Measurements from ENCODE around the gene CTTNBP2NL. TPM values are rescaled to one million over a fixed set of nuclear protein-coding genes. Genes with fewer than 3 reads are reported as not detected.

Gene CTTNBP2NL
- total RNA-seq, 6 experiments from 2014 or later: 3.5 to 8.1 (median 4.8) TPM

DNA sequence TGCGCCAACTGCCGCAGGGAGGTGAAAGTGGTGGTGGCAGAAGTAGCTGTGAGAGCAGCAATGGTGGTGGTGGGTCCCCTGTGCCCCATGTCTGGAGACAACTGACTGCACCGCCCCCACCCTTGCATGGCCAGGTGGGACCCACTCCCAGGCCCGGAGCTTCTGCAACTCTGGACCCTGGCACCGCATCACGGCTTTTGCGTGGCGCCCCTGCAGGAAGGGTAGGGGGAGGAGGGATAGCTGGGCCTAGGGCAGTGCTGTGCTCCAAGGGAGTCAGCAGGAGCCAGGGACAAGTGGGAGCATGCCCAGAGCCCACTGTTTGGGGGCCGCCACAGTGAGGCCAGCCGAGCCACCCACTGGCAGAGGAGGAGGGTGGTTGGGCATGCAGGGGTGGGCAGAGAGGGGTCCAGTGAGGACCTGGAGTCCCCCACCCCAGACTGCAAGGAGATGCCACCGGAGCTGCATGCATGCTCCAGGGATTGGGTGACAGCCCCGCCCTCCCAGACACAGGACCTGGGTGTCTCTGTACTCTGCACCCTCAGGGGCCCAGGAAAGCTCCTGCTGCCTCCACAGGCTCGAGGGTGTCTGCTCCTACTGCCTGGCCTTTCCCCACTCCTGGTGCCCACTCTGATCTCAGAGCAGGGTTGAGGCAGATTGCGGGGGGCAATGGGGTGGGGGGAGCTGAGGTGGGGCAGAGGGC is 9.8 kb upstream of the CTTNBP2NL start:
- no peak for TF ChIP-seq POLR2A (IDR thresholded peaks at IDR 0.05)
- TF ChIP-seq, protein P1, sequence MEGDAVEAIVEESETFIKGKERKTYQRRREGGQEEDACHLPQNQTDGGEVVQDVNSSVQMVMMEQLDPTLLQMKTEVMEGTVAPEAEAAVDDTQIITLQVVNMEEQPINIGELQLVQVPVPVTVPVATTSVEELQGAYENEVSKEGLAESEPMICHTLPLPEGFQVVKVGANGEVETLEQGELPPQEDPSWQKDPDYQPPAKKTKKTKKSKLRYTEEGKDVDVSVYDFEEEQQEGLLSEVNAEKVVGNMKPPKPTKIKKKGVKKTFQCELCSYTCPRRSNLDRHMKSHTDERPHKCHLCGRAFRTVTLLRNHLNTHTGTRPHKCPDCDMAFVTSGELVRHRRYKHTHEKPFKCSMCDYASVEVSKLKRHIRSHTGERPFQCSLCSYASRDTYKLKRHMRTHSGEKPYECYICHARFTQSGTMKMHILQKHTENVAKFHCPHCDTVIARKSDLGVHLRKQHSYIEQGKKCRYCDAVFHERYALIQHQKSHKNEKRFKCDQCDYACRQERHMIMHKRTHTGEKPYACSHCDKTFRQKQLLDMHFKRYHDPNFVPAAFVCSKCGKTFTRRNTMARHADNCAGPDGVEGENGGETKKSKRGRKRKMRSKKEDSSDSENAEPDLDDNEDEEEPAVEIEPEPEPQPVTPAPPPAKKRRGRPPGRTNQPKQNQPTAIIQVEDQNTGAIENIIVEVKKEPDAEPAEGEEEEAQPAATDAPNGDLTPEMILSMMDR (IDR thresholded peaks at IDR 0.05): no peak
- 100% methylated on average over 1 of the region's 14 CpGs for WGBS (ENCODE audit: insufficient coverage, low coverage, low lambda C conversion rate, missing lambda C conversion rate)
- no peak for DNase-seq
- Histone ChIP-seq H3K4me1 (no peaks in the 10 kb centered on the region), H3K27me3 (no peaks in the 10 kb centered on the region), H3K27ac (no peak overlapping the region), H3K4me3 (no peak overlapping the region), H3K36me3 (no peaks in the 10 kb centered on the region), H3K9me3 (no peaks in the 10 kb centered on the region)
- ATAC-seq: no peak
- intact Hi-C loops (cut with DNase I): loop anchor here in 1 of 2 donors (10.0 kb wide), 1 partner anchor 309 kb away; no protein-coding TSS in a partner anchor

DNA sequence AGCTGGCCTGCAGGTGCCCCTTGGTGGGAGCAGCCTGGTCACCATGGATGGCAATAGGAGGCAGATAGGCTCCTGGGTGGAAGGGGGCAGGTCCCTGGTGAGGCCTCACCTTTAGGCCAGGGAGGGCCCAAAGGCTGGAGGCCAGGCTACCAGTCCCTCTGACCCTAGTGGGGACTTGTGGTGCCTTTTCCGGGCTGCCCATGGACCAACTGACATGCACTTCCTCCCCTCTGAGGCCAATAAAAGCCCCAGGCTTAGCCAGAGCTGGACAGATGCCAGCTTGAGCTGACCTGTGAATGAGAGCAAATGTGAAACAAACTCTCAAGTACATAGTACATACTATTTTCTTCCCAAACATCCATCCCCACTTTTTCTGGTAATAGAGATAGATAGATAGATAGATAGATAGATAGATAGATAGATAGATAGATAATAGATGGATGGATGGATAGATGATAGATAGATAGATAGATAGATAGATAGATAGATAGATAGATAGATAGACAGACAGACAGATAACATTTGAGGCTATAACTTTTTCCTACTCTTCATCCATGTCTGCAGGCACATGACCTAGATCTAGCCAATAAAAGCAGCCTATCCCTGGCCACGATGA is 9.2 kb upstream of the CTTNBP2NL start:
- intact Hi-C loops (cut with DNase I): loop anchor here in 1 of 2 donors (10.0 kb wide), 1 partner anchor 308 kb away; no protein-coding TSS in a partner anchor
- DNase-seq: no peak

GRCh38 chr1:112387807-112388206 is 8.2 kb upstream of the CTTNBP2NL start:
- H3K36me3 ChIP-seq: no peaks in the 10 kb centered on the region
- DNase-seq (no peak), ATAC-seq (no peak)
- H3K4me3 ChIP-seq: no peak overlapping the region
- H3K9me3 ChIP-seq: no peaks in the 10 kb centered on the region
- no peak for TF ChIP-seq POLR2A (IDR thresholded peaks at IDR 0.05)
- TF ChIP-seq, protein P1 (IDR thresholded peaks at IDR 0.05): no peak
- no peak overlapping the region for H3K27ac ChIP-seq
- 61% methylated on average over 3 of the region's 3 CpGs for WGBS (ENCODE audit: insufficient coverage, low coverage, low lambda C conversion rate, missing lambda C conversion rate)
- no peaks in the 10 kb centered on the region for H3K27me3 ChIP-seq
- H3K4me1 ChIP-seq: no peaks in the 10 kb centered on the region
- intact Hi-C loops (cut with DNase I): loop anchor here in 1 of 2 donors (10.0 kb wide), 1 partner anchor 307 kb away; no protein-coding TSS in a partner anchor

More for the DNA sequence above, 9.2 kb upstream of the CTTNBP2NL start:
- no peaks in the 10 kb centered on the region for H3K9me3 ChIP-seq
- no peak overlapping the region for H3K4me3 ChIP-seq
- ATAC-seq: no peak
- TF ChIP-seq, protein P1 (IDR thresholded peaks at IDR 0.05): no peak
- no peak for TF ChIP-seq POLR2A (IDR thresholded peaks at IDR 0.05)
- H3K36me3 ChIP-seq: no peaks in the 10 kb centered on the region
- H3K27ac ChIP-seq: no peak overlapping the region
- H3K27me3 ChIP-seq: no peaks in the 10 kb centered on the region
- WGBS (ENCODE audit: insufficient coverage, low coverage, low lambda C conversion rate, missing lambda C conversion rate): 58% methylated on average over 1 of the region's 2 CpGs
- H3K4me1 ChIP-seq: no peaks in the 10 kb centered on the region

GRCh38 chr1:112388436-112388835 is 7.6 kb upstream of the CTTNBP2NL start:
- Histone ChIP-seq H3K9me3 (no peaks in the 10 kb centered on the region), H3K36me3 (no peaks in the 10 kb centered on the region), H3K27me3 (no peaks in the 10 kb centered on the region), H3K4me1 (no peaks in the 10 kb centered on the region), H3K27ac (no peak overlapping the region), H3K4me3 (no peak overlapping the region)
- WGBS (ENCODE audit: insufficient coverage, low coverage, low lambda C conversion rate, missing lambda C conversion rate): 33% methylated on average over 3 of the region's 3 CpGs
- ATAC-seq (no peak), DNase-seq (no peak)
- TF ChIP-seq, protein P1 (IDR thresholded peaks at IDR 0.05): no peak
- no peak for TF ChIP-seq POLR2A (IDR thresholded peaks at IDR 0.05)
- intact Hi-C loops (cut with DNase I): loop anchor here in 1 of 2 donors (10.0 kb wide), 1 partner anchor 306 kb away; no protein-coding TSS in a partner anchor

Data from right lobe of liver (tissue), 6 donors.